ENCODE data around the gene THBS1. TPM values are rescaled to one million over a fixed set of nuclear protein-coding genes. Genes with fewer than 3 reads are reported as not detected.

The THBS1 gene
- total and polyA plus RNA-seq, 2 donors (not counting 1 experiment from before 2014, with no cell fraction given), result 0.63 to 4.3 TPM

DNA sequence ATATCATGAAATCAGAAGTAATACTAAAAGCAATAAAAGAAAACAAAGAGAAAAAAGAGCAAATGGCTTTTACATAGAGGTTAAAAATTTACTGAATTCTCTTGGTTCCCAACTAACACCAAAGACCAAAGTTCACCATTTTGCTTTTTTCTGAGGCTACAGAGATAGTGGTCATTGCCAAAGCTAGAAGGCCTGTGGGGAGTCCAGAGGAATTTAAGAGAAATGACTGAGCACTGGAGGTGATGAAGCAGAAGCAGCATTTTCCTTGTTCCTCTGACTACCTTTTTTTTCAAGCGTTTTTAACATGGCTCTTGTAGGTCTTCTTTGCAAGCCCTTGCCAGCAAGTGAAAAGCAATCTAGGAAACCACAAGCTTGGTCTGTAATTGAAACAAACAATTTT is 58.2 kb downstream of the THBS1 start:
- WGBS (ENCODE audit: insufficient coverage), result 100% methylated on average over 1 of the region's 1 CpG
- H3K27me3 Mint-ChIP-seq, result peaks cover 20% of the 10 kb centered on the region
- no peaks in the 10 kb centered on the region for H3K4me1 Mint-ChIP-seq

DNA sequence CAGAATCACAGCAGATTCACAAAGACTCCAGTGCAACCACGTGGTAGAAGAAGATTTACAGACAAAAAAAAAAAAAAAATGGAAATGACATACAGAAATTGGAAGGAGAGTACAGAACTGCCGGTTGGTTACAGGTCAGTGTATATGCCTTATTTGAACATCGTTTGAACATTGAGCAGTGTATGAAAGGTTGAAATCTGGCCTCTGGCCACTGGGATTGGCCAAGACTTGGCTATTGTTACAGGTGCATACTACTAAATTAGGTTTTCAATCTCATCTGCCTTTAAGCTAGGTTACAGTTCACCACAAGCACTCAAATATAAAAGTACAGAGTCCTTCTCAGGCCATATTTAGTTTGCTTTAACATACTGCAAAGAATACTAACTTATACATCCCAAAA is 59.8 kb downstream of the THBS1 start:
- Mint-ChIP-seq H3K27ac (no peak overlapping the region), H3K9me3 (ENCODE audit: insufficient read depth) (no peaks in the 10 kb centered on the region), H3K4me3 (no peak overlapping the region), H3K27me3 (peaks cover 25% of the 10 kb centered on the region), H3K4me1 (no peaks in the 10 kb centered on the region)
- Histone ChIP-seq H4K20me1 (ENCODE audit: control insufficient read depth, insufficient read depth, low read length, poor library complexity, severe bottlenecking) (no peaks in the 10 kb centered on the region), H3K4me2 (replicated peaks; ENCODE audit: low read depth, low read length, poor library complexity, severe bottlenecking) (no peak overlapping the region), H3K36me3 (replicated peaks in 1 of 2; ENCODE audit: control extremely low read depth in 1 of 2, control insufficient read depth in 1 of 2, extremely low read depth in 1 of 2, insufficient read depth in 2 of 2, low read length in 1 of 2) (no peaks in the 10 kb centered on the region), H3K9me3 (ENCODE audit: control extremely low read depth in 1 of 3, control insufficient read depth in 2 of 3, insufficient read depth in 1 of 3, low read length in 2 of 3) (no peaks in the 10 kb centered on the region), H3K4me1 (ENCODE audit: control insufficient read depth in 2 of 2, insufficient read depth in 2 of 2, low read length in 2 of 2) (no peaks in the 10 kb centered on the region), H3K9ac (ENCODE audit: low read length) (no peak overlapping the region), H3K79me2 (ENCODE audit: control insufficient read depth, insufficient read depth, low read length) (no peaks in the 10 kb centered on the region), H3K27me3 (replicated peaks in 1 of 4; ENCODE audit: control extremely low read depth in 1 of 4, control insufficient read depth in 3 of 4, insufficient read depth in 4 of 4, low read length in 3 of 4) (peaks cover 0 to 3% (median 0%) of the 10 kb centered on the region in 4 experiments), H3K27ac (ENCODE audit: low read length in 2 of 2) (no peak overlapping the region), H2AFZ (ENCODE audit: insufficient read depth, low read depth, low read length, poor library complexity, severe bottlenecking) (no peak overlapping the region), H3K4me3 (ENCODE audit: control extremely low read depth in 1 of 5, extremely low read depth in 1 of 5, insufficient read depth in 1 of 5, low read depth in 2 of 5, low read length in 4 of 5) (no peak overlapping the region)
- ChIA-PET CTCF (interaction anchor here (1.1 kb wide), 1 partner anchor 11 kb away, joined by 3 read pairs; no protein-coding TSS in a partner anchor), POLR2A (no interaction called here)
- WGBS (ENCODE audit: insufficient coverage), result 94% methylated on average over 2 of the region's 3 CpGs
- intact Hi-C loops (cut with micrococcal nuclease), result no loop called here
- ATAC-seq (ENCODE audit: low read depth) (no peak), DNase-seq (no peak)
- TF ChIP-seq, protein P1, sequence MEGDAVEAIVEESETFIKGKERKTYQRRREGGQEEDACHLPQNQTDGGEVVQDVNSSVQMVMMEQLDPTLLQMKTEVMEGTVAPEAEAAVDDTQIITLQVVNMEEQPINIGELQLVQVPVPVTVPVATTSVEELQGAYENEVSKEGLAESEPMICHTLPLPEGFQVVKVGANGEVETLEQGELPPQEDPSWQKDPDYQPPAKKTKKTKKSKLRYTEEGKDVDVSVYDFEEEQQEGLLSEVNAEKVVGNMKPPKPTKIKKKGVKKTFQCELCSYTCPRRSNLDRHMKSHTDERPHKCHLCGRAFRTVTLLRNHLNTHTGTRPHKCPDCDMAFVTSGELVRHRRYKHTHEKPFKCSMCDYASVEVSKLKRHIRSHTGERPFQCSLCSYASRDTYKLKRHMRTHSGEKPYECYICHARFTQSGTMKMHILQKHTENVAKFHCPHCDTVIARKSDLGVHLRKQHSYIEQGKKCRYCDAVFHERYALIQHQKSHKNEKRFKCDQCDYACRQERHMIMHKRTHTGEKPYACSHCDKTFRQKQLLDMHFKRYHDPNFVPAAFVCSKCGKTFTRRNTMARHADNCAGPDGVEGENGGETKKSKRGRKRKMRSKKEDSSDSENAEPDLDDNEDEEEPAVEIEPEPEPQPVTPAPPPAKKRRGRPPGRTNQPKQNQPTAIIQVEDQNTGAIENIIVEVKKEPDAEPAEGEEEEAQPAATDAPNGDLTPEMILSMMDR (IDR thresholded peaks at IDR 0.05), result no peak
- TF ChIP-seq EZH2 (IDR thresholded peaks at IDR 0.05; ENCODE audit: borderline replicate concordance, insufficient read depth, low read depth, low read length, poor library complexity, severe bottlenecking), result no peak

More for the DNA sequence above, 58.2 kb downstream of the THBS1 start:
- intact Hi-C loops (cut with micrococcal nuclease), result no loop called here
- ATAC-seq (ENCODE audit: low read depth) (no peak), DNase-seq (no peak)
- no peak overlapping the region for H3K4me3 ChIP-seq (ENCODE audit: control extremely low read depth in 1 of 5, extremely low read depth in 1 of 5, insufficient read depth in 1 of 5, low read depth in 2 of 5, low read length in 4 of 5)
- no peak overlapping the region for H3K4me3 Mint-ChIP-seq
- H3K36me3 ChIP-seq (replicated peaks in 1 of 2; ENCODE audit: control extremely low read depth in 1 of 2, control insufficient read depth in 1 of 2, extremely low read depth in 1 of 2, insufficient read depth in 2 of 2, low read length in 1 of 2), result no peaks in the 10 kb centered on the region
- no peaks in the 10 kb centered on the region for H3K4me1 ChIP-seq (ENCODE audit: control insufficient read depth in 2 of 2, insufficient read depth in 2 of 2, low read length in 2 of 2)
- no peak overlapping the region for H2AFZ ChIP-seq (ENCODE audit: insufficient read depth, low read depth, low read length, poor library complexity, severe bottlenecking)
- H3K9ac ChIP-seq (ENCODE audit: low read length), result no peak overlapping the region
- ChIA-PET CTCF (no interaction called here), POLR2A (no interaction called here)
- H3K79me2 ChIP-seq (ENCODE audit: control insufficient read depth, insufficient read depth, low read length), result no peaks in the 10 kb centered on the region
- no peak overlapping the region for H3K27ac Mint-ChIP-seq
- no peaks in the 10 kb centered on the region for H3K9me3 ChIP-seq (ENCODE audit: control extremely low read depth in 1 of 3, control insufficient read depth in 2 of 3, insufficient read depth in 1 of 3, low read length in 2 of 3)
- no peak overlapping the region for H3K27ac ChIP-seq (ENCODE audit: low read length in 2 of 2)
- peaks cover 0 to 3% (median 0%) of the 10 kb centered on the region in 4 experiments for H3K27me3 ChIP-seq (replicated peaks in 1 of 4; ENCODE audit: control extremely low read depth in 1 of 4, control insufficient read depth in 3 of 4, insufficient read depth in 4 of 4, low read length in 3 of 4)
- no peak overlapping the region for H3K4me2 ChIP-seq (replicated peaks; ENCODE audit: low read depth, low read length, poor library complexity, severe bottlenecking)
- H3K9me3 Mint-ChIP-seq (ENCODE audit: insufficient read depth), result no peaks in the 10 kb centered on the region
- TF ChIP-seq, protein P1 (IDR thresholded peaks at IDR 0.05), result no peak
- TF ChIP-seq EZH2 (IDR thresholded peaks at IDR 0.05; ENCODE audit: borderline replicate concordance, insufficient read depth, low read depth, low read length, poor library complexity, severe bottlenecking), result no peak
- H4K20me1 ChIP-seq (ENCODE audit: control insufficient read depth, insufficient read depth, low read length, poor library complexity, severe bottlenecking), result no peaks in the 10 kb centered on the region
